HepG2 (cell line): ENCODE data around the gene ITCH. TPM values are rescaled to one million over a fixed set of nuclear protein-coding genes. Genes with fewer than 3 reads are reported as not detected.

ENCODE experiments used
- HMG20B ChIP-seq: conservative IDR thresholded peaks from 2 replicates; pipeline ENCODE4 v1.6.1; 2016; ENCODE audit warnings: missing genetic modification reagents, missing compliant biosample characterization
- MXD4 ChIP-seq: IDR thresholded peaks from 2 replicates; pipeline ENCODE4 v1.6.1; 2016; ENCODE audit warnings: mild to moderate bottlenecking, missing biosample characterization, missing genetic modification reagents
- MYC ChIP-seq: sonication (generic); formaldehyde crosslinking; IDR thresholded peaks from 2 replicates; pipeline ENCODE4 v1.9.0; 2021; ENCODE audit warnings: missing genetic modification reagents, borderline replicate concordance
- NFKB2 ChIP-seq: sonication (generic); formaldehyde crosslinking; IDR thresholded peaks from 2 replicates; pipeline ENCODE4 v1.4.0; 2020; ENCODE audit warnings: missing genetic modification reagents, borderline replicate concordance
- RAD21 ChIP-seq: fragments of 450-650 bp; formaldehyde crosslinking; IDR thresholded peaks from 2 replicates; pipeline ENCODE4 v1.5.0; 2020; ENCODE audit warnings: mild to moderate bottlenecking
- SIN3A ChIP-seq: IDR thresholded peaks from 2 replicates; pipeline ENCODE4 v1.6.1; 2011; ENCODE audit warnings: low read depth, mild to moderate bottlenecking, control low read depth, low read length, borderline replicate concordance
- STAG1 ChIP-seq: sonication (generic); formaldehyde crosslinking; IDR thresholded peaks from 2 replicates; pipeline ENCODE4 v1.4.0; 2020; ENCODE audit warnings: missing genetic modification reagents
- TCF7 ChIP-seq: sonication (generic); IDR thresholded peaks from 2 replicates; pipeline ENCODE4 v1.6.1; 2016; ENCODE audit warnings: antibody characterized with exemption, low read depth
- ZBTB1 ChIP-seq: sonication (generic); formaldehyde crosslinking; IDR thresholded peaks from 2 replicates; pipeline ENCODE4 v1.4.0; 2020; ENCODE audit warnings: missing genetic modification reagents, borderline replicate concordance
- ZSCAN21 ChIP-seq: sonication (generic); formaldehyde crosslinking; IDR thresholded peaks from 2 replicates; pipeline ENCODE4 v1.8.0; 2022; ENCODE audit warnings: mild to moderate bottlenecking, missing genetic modification reagents, moderate library complexity, borderline replicate concordance
- polyA plus RNA-seq, 8 experiments: library from polyadenylated mRNA; depleted of rRNA in 3 of 8; stranded (reverse) in 7 of 8; unstranded in 1 of 8; fragments of >200 nt; fragmentation: Illumina TruSeq in 4 of 8; extraction: Trizol in 4 of 8; gene quantifications; 2 replicates each; pipeline versions ENCODE4 v1.2.1 to v1.2.3, GENCODE V29; 2011 to 2016; ENCODE audit warnings: low read depth in 4 of 8, missing spikeins in 1 of 8, mixed read lengths in 1 of 8; ENCODE audit not compliant: insufficient read depth in 1 of 8
- total RNA-seq, 5 experiments: library from RNA; depleted of rRNA; stranded (reverse); fragments of >200 nt; fragmentation: Illumina TruSeq; extraction: Trizol; gene quantifications; 2 replicates each; pipeline ENCODE4 v1.2.3, GENCODE V29; 2016; ENCODE audit warnings: low read depth in 1 of 5
- TF ChIP-seq, protein P1 (sequence below): IDR thresholded peaks from 2 replicates; pipeline ENCODE4 v1.6.1; 2018; ENCODE audit warnings: missing genetic modification reagents, mild to moderate bottlenecking, missing compliant biosample characterization
- TF ChIP-seq, protein P2 (sequence below): sonication (generic); formaldehyde crosslinking; IDR thresholded peaks from 2 replicates; pipeline ENCODE4 v1.5.1; 2020; ENCODE audit warnings: mild to moderate bottlenecking, moderate library complexity, missing genetic modification reagents
- TF ChIP-seq, protein P3 (sequence below): sonication (generic); formaldehyde crosslinking; IDR thresholded peaks from 2 replicates; pipeline ENCODE4 v1.4.0; 2020; ENCODE audit warnings: missing genetic modification reagents, borderline replicate concordance
- TF ChIP-seq, protein P4 (sequence below): sonication (generic); formaldehyde crosslinking; IDR thresholded peaks from 2 replicates; pipeline ENCODE4 v1.5.0; 2020; ENCODE audit warnings: mild to moderate bottlenecking, missing genetic modification reagents
- TF ChIP-seq, protein P5 (sequence below): IDR thresholded peaks from 2 replicates; pipeline ENCODE4 v1.4.0; 2020; ENCODE audit warnings: mild to moderate bottlenecking, missing genetic modification reagents

ITCH gene
- total and polyA plus RNA-seq, 2 of the 13 experiments (the other 11 are each of a cell fraction or from before 2014, with no cell fraction given): 20.5 to 112 TPM

DNA sequence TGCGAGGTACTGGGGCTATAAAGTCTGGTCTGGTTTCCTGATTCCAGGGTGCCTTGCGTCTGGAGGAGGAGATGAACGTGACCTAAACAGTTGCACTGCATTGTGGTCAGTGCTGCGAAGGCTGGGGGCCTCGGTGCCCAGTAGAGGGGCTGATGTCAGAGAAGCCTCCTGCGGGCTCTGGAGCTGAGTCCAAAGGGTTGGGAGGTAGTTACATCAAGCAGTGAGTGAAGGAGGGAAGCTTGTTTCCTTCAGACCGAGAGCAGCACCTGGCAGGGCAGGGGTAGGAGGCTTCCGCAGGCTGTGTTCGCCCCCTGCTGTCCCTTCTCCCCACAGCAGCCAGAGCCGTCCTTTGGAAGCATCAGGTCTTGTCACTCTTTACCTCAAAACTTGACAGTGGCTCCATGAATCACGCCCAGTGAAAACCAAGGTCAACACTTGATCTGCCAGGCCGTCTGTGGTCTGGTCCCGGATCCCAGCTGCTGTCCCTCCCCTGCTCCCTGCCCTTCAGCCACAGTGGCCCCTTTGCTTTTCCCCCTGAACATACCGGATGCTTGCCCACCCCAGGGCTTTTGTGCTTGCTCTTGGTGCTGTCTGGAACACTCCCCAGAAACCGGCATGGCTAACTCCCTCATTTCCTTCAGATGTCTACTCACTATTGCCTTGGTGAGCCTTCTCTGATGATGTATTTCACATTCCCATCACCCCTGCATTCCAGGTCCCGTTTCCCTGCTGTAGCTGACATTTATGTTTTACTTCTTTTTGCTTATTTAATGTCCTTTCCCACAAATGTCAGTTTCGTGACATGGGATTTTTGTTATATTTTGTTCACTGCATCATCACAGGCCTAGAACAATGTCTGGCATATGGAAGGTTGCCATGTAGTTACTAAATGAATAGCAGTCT, 160.1 kb downstream of the ITCH start (continued):
- 0 out of 2 replicates have a peak, but pooled peaks have one; percentile 69 for TF ChIP-seq ZSCAN21 (CRISPR knock-in tag)
- TF ChIP-seq SIN3A: 0 out of 2 replicates have a peak, but pooled peaks have one; percentile 46
- TF ChIP-seq ZBTB1 (CRISPR knock-in tag): no peak
- no peak; the same call in 1 of the 2 replicates for TF ChIP-seq MYC (CRISPR knock-in tag)
- TF ChIP-seq, protein P1, sequence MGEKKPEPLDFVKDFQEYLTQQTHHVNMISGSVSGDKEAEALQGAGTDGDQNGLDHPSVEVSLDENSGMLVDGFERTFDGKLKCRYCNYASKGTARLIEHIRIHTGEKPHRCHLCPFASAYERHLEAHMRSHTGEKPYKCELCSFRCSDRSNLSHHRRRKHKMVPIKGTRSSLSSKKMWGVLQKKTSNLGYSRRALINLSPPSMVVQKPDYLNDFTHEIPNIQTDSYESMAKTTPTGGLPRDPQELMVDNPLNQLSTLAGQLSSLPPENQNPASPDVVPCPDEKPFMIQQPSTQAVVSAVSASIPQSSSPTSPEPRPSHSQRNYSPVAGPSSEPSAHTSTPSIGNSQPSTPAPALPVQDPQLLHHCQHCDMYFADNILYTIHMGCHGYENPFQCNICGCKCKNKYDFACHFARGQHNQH (CRISPR knock-in tag): peak; percentile 68; the same call in 1 of the 2 replicates
- peak; percentile 97 for TF ChIP-seq RAD21 (CRISPR knock-in tag)
- TF ChIP-seq, protein P2, sequence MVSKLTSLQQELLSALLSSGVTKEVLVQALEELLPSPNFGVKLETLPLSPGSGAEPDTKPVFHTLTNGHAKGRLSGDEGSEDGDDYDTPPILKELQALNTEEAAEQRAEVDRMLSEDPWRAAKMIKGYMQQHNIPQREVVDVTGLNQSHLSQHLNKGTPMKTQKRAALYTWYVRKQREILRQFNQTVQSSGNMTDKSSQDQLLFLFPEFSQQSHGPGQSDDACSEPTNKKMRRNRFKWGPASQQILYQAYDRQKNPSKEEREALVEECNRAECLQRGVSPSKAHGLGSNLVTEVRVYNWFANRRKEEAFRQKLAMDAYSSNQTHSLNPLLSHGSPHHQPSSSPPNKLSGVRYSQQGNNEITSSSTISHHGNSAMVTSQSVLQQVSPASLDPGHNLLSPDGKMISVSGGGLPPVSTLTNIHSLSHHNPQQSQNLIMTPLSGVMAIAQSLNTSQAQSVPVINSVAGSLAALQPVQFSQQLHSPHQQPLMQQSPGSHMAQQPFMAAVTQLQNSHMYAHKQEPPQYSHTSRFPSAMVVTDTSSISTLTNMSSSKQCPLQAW (CRISPR knock-in tag): peak; percentile 81; the same call in 1 of the 2 replicates
- TF ChIP-seq NFKB2: peak; percentile 64; the same call in 1 of the 2 replicates
- TF ChIP-seq MXD4 (CRISPR knock-in tag): no peak
- TF ChIP-seq HMG20B (CRISPR knock-in tag): no peak
- TF ChIP-seq TCF7: no peak
- TF ChIP-seq, protein P3, sequence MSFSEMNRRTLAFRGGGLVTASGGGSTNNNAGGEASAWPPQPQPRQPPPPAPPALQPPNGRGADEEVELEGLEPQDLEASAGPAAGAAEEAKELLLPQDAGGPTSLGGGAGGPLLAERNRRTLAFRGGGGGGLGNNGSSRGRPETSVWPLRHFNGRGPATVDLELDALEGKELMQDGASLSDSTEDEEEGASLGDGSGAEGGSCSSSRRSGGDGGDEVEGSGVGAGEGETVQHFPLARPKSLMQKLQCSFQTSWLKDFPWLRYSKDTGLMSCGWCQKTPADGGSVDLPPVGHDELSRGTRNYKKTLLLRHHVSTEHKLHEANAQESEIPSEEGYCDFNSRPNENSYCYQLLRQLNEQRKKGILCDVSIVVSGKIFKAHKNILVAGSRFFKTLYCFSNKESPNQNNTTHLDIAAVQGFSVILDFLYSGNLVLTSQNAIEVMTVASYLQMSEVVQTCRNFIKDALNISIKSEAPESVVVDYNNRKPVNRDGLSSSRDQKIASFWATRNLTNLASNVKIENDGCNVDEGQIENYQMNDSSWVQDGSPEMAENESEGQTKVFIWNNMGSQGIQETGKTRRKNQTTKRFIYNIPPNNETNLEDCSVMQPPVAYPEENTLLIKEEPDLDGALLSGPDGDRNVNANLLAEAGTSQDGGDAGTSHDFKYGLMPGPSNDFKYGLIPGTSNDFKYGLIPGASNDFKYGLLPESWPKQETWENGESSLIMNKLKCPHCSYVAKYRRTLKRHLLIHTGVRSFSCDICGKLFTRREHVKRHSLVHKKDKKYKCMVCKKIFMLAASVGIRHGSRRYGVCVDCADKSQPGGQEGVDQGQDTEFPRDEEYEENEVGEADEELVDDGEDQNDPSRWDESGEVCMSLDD (CRISPR knock-in tag): no peak
- TF ChIP-seq, protein P4, sequence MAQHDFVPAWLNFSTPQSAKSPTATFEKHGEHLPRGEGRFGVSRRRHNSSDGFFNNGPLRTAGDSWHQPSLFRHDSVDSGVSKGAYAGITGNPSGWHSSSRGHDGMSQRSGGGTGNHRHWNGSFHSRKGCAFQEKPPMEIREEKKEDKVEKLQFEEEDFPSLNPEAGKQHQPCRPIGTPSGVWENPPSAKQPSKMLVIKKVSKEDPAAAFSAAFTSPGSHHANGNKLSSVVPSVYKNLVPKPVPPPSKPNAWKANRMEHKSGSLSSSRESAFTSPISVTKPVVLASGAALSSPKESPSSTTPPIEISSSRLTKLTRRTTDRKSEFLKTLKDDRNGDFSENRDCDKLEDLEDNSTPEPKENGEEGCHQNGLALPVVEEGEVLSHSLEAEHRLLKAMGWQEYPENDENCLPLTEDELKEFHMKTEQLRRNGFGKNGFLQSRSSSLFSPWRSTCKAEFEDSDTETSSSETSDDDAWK (CRISPR knock-in tag): no peak
- TF ChIP-seq STAG1 (CRISPR knock-in tag): peak; percentile 99
- TF ChIP-seq, protein P5, sequence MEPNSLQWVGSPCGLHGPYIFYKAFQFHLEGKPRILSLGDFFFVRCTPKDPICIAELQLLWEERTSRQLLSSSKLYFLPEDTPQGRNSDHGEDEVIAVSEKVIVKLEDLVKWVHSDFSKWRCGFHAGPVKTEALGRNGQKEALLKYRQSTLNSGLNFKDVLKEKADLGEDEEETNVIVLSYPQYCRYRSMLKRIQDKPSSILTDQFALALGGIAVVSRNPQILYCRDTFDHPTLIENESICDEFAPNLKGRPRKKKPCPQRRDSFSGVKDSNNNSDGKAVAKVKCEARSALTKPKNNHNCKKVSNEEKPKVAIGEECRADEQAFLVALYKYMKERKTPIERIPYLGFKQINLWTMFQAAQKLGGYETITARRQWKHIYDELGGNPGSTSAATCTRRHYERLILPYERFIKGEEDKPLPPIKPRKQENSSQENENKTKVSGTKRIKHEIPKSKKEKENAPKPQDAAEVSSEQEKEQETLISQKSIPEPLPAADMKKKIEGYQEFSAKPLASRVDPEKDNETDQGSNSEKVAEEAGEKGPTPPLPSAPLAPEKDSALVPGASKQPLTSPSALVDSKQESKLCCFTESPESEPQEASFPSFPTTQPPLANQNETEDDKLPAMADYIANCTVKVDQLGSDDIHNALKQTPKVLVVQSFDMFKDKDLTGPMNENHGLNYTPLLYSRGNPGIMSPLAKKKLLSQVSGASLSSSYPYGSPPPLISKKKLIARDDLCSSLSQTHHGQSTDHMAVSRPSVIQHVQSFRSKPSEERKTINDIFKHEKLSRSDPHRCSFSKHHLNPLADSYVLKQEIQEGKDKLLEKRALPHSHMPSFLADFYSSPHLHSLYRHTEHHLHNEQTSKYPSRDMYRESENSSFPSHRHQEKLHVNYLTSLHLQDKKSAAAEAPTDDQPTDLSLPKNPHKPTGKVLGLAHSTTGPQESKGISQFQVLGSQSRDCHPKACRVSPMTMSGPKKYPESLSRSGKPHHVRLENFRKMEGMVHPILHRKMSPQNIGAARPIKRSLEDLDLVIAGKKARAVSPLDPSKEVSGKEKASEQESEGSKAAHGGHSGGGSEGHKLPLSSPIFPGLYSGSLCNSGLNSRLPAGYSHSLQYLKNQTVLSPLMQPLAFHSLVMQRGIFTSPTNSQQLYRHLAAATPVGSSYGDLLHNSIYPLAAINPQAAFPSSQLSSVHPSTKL (CRISPR knock-in tag): peak; percentile 41; the same call in 1 of the 2 replicates
